ENCODE data around the gene SLC35F3. TPM values are rescaled to one million over a fixed set of nuclear protein-coding genes. Genes with fewer than 3 reads are reported as not detected.

SLC35F3 gene
- total RNA-seq, 4 donors from 2014 or later, result 0.36 to 1.4 (median 0.54) TPM

DNA sequence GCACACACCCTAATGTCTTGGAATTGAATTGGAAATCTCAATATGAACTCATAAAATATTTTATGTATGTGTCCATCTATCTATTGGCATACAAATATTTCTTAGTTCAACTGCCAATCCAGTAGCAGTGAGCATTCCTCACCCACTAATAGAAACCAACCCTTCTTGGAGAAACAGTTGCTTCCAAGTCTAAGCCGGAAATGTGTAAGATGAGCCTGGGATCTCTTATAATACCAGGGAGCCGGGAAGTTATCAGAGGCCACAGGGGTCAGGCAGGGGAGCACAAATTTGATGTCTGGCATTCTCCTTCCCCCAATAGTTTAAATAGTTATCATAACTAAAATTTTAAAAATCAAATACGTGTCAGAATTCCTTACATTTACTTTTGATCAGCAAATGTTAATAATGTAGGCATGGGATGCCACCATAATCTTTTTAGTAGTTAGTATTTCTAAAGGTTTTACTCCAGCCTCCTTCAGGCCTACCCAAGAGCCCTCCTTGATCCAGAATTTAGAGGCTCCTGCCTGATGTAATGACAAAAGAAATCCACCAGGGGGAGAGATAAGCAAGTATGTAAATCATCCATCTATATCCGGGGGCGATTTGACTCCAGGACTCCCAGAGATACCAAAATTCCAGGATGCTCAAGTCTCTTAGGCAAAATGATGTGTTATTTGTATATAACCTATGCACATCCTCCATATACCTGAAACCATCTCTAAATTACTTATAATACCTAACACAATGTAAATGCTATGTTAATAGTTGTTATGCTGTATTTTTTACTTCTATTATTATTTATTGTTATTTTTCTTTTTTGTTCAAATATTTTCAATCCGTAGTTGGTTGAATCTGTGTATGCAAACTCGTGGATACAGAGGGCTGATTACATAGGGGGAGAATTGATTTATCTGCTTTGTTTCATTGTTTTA, 250.1 kb downstream of the SLC35F3 start:
- Histone ChIP-seq H3K27ac (no peak overlapping the region), H3K4me1 (no peaks in the 10 kb centered on the region), H3K36me3 (no peaks in the 10 kb centered on the region), H3K4me3 (no peak overlapping the region), H3K27me3 (peaks cover 2% of the 10 kb centered on the region), H3K9me3 (no peaks in the 10 kb centered on the region)
- DNase-seq (ENCODE audit: low spot score in 2 of 2), result no peak
- TF ChIP-seq EP300 (IDR thresholded peaks at IDR 0.05) (no peak), CTCF (IDR thresholded peaks at IDR 0.05) (peak; percentile 60 to 71)
- WGBS, result 41% methylated on average over 7 of the region's 7 CpGs

DNA sequence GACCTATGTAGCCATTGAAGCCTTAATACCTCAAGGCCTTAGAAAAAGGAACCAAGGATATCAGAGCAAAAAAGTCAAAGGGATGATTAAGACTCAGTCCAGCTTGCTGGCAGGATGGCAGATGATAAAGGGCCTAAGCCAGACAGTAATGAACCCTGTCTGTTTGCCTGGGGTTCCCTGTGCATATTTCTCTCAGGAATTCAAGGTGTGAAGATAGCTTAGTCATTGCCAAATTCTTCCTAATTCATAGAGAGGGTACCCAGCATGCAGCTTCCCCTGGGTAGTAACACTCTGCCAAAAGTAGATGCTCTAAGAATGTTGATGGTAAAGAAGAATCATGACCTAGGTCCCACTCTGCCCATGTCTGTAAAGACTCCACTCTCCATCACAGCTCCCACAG, 258.2 kb downstream of the SLC35F3 start:
- H3K27me3 ChIP-seq, result peaks cover 4% of the 10 kb centered on the region
- H3K4me1 ChIP-seq, result no peaks in the 10 kb centered on the region
- DNase-seq (ENCODE audit: low spot score in 2 of 2), result no peak
- H3K9me3 ChIP-seq, result no peaks in the 10 kb centered on the region
- TF ChIP-seq POLR2AphosphoS5 (IDR thresholded peaks at IDR 0.05), result no peak
- no peak for TF ChIP-seq POLR2A (IDR thresholded peaks at IDR 0.05)
- H3K36me3 ChIP-seq, result no peaks in the 10 kb centered on the region
- no peak overlapping the region for H3K4me3 ChIP-seq
- H3K27ac ChIP-seq, result no peak overlapping the region

- no peaks in the 10 kb centered on the region for H3K36me3 ChIP-seq
- WGBS, result 43% methylated on average over 6 of the region's 6 CpGs
Observed at GRCh38 chr1:234163267-234163919, 258.9 kb downstream of the SLC35F3 start.

DNA sequence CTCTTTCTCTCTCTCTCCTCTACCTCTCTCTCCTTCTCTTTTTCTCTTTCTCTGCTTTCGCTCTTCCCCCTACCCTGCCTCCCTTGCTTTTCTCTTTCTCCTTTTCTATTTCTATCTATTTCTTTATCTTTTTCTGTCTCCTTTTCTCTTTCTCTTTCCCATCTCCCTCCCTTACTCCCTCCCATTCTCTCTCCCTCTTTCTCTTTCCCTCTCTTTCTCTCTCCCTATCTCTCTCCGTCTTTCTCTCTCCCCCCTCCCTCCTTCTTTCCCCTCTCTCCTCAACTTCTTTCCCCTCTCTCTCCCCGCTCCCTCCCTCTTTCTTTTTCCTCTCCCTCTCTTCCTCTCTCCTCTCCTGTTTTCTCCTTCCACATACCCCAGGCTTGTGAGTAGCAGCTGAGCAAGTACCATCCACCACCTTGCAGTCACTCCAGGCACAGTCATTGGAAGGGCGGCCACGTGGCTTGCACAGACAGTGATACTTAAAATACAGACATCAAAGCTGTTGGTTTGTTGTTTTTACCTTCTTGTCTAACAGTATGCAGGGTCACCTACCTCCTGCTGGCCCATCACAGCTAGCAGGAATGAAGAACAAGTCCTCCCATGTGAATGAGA, 259.7 kb downstream of the SLC35F3 start:
- 54% methylated on average over 5 of the region's 5 CpGs for WGBS
- Histone ChIP-seq H3K4me3 (no peak overlapping the region), H3K36me3 (no peaks in the 10 kb centered on the region), H3K9me3 (no peaks in the 10 kb centered on the region), H3K27ac (no peak overlapping the region), H3K4me1 (no peaks in the 10 kb centered on the region), H3K27me3 (peaks cover 4% of the 10 kb centered on the region)
- TF ChIP-seq POLR2AphosphoS5 (IDR thresholded peaks at IDR 0.05) (no peak), CTCF (IDR thresholded peaks at IDR 0.05) (no peak), EP300 (IDR thresholded peaks at IDR 0.05) (no peak), POLR2A (IDR thresholded peaks at IDR 0.05) (no peak)
- no peak for DNase-seq (ENCODE audit: low spot score in 2 of 2)

More at GRCh38 chr1:234163267-234163919, 258.9 kb downstream of the SLC35F3 start:
- no peak for DNase-seq (ENCODE audit: low spot score in 2 of 2)
- H3K27ac ChIP-seq, result no peak overlapping the region
- no peak overlapping the region for H3K4me3 ChIP-seq
- TF ChIP-seq CTCF (IDR thresholded peaks at IDR 0.05) (no peak), POLR2A (IDR thresholded peaks at IDR 0.05) (no peak), EP300 (IDR thresholded peaks at IDR 0.05) (no peak), POLR2AphosphoS5 (IDR thresholded peaks at IDR 0.05) (no peak)
- peaks cover 4% of the 10 kb centered on the region for H3K27me3 ChIP-seq
- H3K9me3 ChIP-seq, result no peaks in the 10 kb centered on the region
- H3K4me1 ChIP-seq, result no peaks in the 10 kb centered on the region

- no peaks in the 10 kb centered on the region for H3K36me3 ChIP-seq
- no peak overlapping the region for H3K4me3 ChIP-seq
- DNase-seq (ENCODE audit: low spot score in 2 of 2), result no peak
- no peaks in the 10 kb centered on the region for H3K9me3 ChIP-seq
- no peak for TF ChIP-seq POLR2AphosphoS5 (IDR thresholded peaks at IDR 0.05)
- no peak for TF ChIP-seq CTCF (IDR thresholded peaks at IDR 0.05)
- no peak for TF ChIP-seq POLR2A (IDR thresholded peaks at IDR 0.05)
- no peak for TF ChIP-seq EP300 (IDR thresholded peaks at IDR 0.05)
- no peak overlapping the region for H3K27ac ChIP-seq
- no peaks in the 10 kb centered on the region for H3K4me1 ChIP-seq
- WGBS, result 74% methylated on average over 7 of the region's 7 CpGs
- H3K27me3 ChIP-seq, result peaks cover 4% of the 10 kb centered on the region
Observed at GRCh38 chr1:234168061-234168724, 263.7 kb downstream of the SLC35F3 start.

Measured in suprapubic skin (tissue), 4 donors.